ENCODE measurements around the gene FSD1. TPM values are rescaled to one million over a fixed set of nuclear protein-coding genes. Genes with fewer than 3 reads are reported as not detected.

FSD1 gene
- total and polyA plus RNA-seq, 4 donors = 0.31 to 1.1 (median 0.48) TPM

DNA sequence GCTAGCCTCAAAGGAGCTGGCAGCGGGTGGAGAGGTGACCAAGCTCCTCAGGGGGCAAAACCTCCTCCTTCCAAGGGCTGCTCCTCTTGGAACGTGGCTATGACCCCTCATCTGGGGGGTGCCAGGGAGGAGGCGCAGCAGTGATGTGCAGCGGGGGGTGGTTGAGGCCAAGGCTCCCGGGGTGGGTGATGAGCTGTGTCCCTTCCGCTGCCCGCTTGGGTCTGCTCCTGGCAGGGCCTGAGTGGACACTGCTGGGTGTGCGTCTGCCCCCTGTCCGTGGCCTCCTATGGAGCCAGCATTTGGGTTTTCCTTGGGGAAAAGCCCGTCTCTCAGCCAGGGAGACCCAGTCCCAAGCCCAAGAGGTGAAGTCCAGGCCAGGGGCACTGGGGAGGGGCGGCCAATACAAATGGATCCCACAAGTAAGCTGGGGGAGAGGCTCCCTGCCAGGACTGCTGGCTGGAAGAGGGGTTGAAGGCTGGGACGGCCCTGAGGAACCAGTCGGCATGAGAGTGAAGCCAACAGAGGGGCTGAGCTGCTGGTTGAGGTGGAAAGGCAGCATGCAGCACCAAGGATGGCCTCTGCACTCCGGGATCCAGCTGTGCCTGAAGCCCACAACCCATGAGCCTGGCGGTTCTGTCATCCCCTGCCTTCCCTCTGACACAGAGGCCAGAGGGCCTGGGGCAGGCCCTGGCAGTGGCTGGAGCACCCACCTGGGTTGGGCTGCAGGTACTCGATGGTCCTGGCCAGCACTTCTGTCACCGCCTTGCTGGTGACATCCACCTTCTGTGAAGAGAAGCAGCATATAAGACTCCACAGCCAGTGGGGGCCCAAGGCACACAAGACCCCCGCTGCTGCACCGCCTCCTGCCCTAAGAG lies 61.6 kb downstream of the FSD1 start:
- no peak for TF ChIP-seq CTCF (IDR thresholded peaks at IDR 0.05; ENCODE audit: control extremely low read depth, extremely low read depth)
- 94 to 97% methylated on average over 19 of the region's 19 CpGs for WGBS, 2 donors
- H3K36me3 ChIP-seq (ENCODE audit: control insufficient read depth in 4 of 4, insufficient read depth in 4 of 4, low read length in 4 of 4) = peaks cover 7 to 53% (median 31%) of the 10 kb centered on the region in 4 donors
- ATAC-seq (ENCODE audit: insufficient read depth, low FRiP score) (no peak), DNase-seq (no peak)
- peaks cover 6 to 49% (median 25%) of the 10 kb centered on the region in 5 donors for H3K4me1 ChIP-seq (ENCODE audit: control insufficient read depth in 5 of 5, insufficient read depth in 5 of 5, low read length in 5 of 5)
- H3K27ac ChIP-seq (ENCODE audit: low read depth in 1 of 2, low read length in 1 of 2) = no peak overlapping the region
- no peaks in the 10 kb centered on the region for H3K27me3 ChIP-seq (ENCODE audit: control insufficient read depth in 3 of 3, insufficient read depth in 3 of 3, low read length in 2 of 3)
- no peaks in the 10 kb centered on the region for H3K9me3 ChIP-seq (ENCODE audit: control insufficient read depth in 4 of 4, insufficient read depth in 3 of 4, low read length in 3 of 4)
- no peak overlapping the region for H3K9ac ChIP-seq (ENCODE audit: insufficient read depth in 1 of 2, low read length in 2 of 2)
- H3K4me3 ChIP-seq = no peak overlapping the region

GRCh38 chr19:4366666-4367335 lies 62.4 kb downstream of the FSD1 start:
- Histone ChIP-seq H3K27ac (ENCODE audit: low read depth in 1 of 2, low read length in 1 of 2) (no peak overlapping the region), H3K36me3 (ENCODE audit: control insufficient read depth in 4 of 4, insufficient read depth in 4 of 4, low read length in 4 of 4) (peaks cover 3 to 48% (median 31%) of the 10 kb centered on the region in 4 donors), H3K9me3 (ENCODE audit: control insufficient read depth in 4 of 4, insufficient read depth in 3 of 4, low read length in 3 of 4) (no peaks in the 10 kb centered on the region), H3K27me3 (ENCODE audit: control insufficient read depth in 3 of 3, insufficient read depth in 3 of 3, low read length in 2 of 3) (no peaks in the 10 kb centered on the region), H3K9ac (ENCODE audit: insufficient read depth in 1 of 2, low read length in 2 of 2) (no peak overlapping the region), H3K4me3 (no peak overlapping the region), H3K4me1 (ENCODE audit: control insufficient read depth in 5 of 5, insufficient read depth in 5 of 5, low read length in 5 of 5) (peaks cover 6 to 45% (median 25%) of the 10 kb centered on the region in 5 donors)
- no peak for TF ChIP-seq CTCF (IDR thresholded peaks at IDR 0.05; ENCODE audit: control extremely low read depth, extremely low read depth)
- WGBS, 2 donors = 91 to 92% methylated on average over 16 of the region's 16 CpGs
- DNase-seq (no peak), ATAC-seq (ENCODE audit: insufficient read depth, low FRiP score) (no peak)

DNA sequence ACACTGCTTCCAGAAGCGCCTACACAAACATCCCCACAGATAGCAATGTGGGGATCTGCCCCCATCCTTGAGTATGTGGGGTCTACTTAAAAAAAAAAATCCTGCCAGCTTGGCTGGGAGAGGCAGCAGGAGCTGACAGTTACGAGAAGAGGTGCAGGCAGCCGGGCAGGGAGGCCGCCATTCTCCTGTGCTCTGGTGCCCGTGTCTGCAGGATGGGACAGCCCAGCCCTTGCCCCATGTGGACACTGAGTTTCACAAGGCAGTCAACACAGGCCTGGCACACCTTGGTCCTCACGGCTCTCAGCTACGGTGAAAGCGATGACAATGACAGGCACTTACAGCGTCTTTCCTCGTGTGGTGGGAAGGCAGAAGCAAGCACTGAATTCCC lies 62.9 kb downstream of the FSD1 start:
- WGBS, 2 donors = 90 to 94% methylated on average over 10 of the region's 10 CpGs
- peaks cover 6 to 44% (median 28%) of the 10 kb centered on the region in 5 donors for H3K4me1 ChIP-seq (ENCODE audit: control insufficient read depth in 5 of 5, insufficient read depth in 5 of 5, low read length in 5 of 5)
- H3K36me3 ChIP-seq (ENCODE audit: control insufficient read depth in 4 of 4, insufficient read depth in 4 of 4, low read length in 4 of 4) = peaks cover 3 to 42% (median 27%) of the 10 kb centered on the region in 4 donors
- no peak overlapping the region for H3K4me3 ChIP-seq
- no peak overlapping the region for H3K9ac ChIP-seq (ENCODE audit: insufficient read depth in 1 of 2, low read length in 2 of 2)
- H3K9me3 ChIP-seq (ENCODE audit: control insufficient read depth in 4 of 4, insufficient read depth in 3 of 4, low read length in 3 of 4) = no peaks in the 10 kb centered on the region
- ATAC-seq (ENCODE audit: insufficient read depth, low FRiP score) (no peak), DNase-seq (no peak)
- no peak overlapping the region for H3K27ac ChIP-seq (ENCODE audit: low read depth in 1 of 2, low read length in 1 of 2)
- TF ChIP-seq CTCF (IDR thresholded peaks at IDR 0.05; ENCODE audit: control extremely low read depth, extremely low read depth) = no peak
- H3K27me3 ChIP-seq (ENCODE audit: control insufficient read depth in 3 of 3, insufficient read depth in 3 of 3, low read length in 2 of 3) = no peaks in the 10 kb centered on the region
